Measurements from ENCODE around the gene TRAPPC12. TPM values are rescaled to one million over a fixed set of nuclear protein-coding genes. Genes with fewer than 3 reads are reported as not detected.

TRAPPC12 gene
- total RNA-seq, 2 donors from 2014 or later = 66.5 to 80.4 TPM

- DNase-seq (no peak), ATAC-seq (no peak)
- Mint-ChIP-seq H3K27me3 (no peaks in the 10 kb centered on the region), H3K4me1 (peaks cover 12% of the 10 kb centered on the region), H3K36me3 (ENCODE audit: low read depth) (peaks cover 5% of the 10 kb centered on the region), H3K27ac (no peak overlapping the region), H3K4me3 (no peak overlapping the region)
- no peaks in the 10 kb centered on the region for H3K9me3 ChIP-seq (ENCODE audit: control insufficient read depth, low read length, poor library complexity, severe bottlenecking)
Observed at GRCh38 chr2:3460156-3460555, 80.7 kb downstream of the TRAPPC12 start.

GRCh38 chr2:3460831-3461800 lies 81.6 kb downstream of the TRAPPC12 start:
- H3K9me3 ChIP-seq (ENCODE audit: control insufficient read depth, low read length, poor library complexity, severe bottlenecking) = no peaks in the 10 kb centered on the region
- H3K4me3 Mint-ChIP-seq = no peak overlapping the region
- H3K4me1 Mint-ChIP-seq = peaks cover 6% of the 10 kb centered on the region
- H3K36me3 Mint-ChIP-seq (ENCODE audit: low read depth) = peaks cover 5% of the 10 kb centered on the region
- H3K27me3 Mint-ChIP-seq = no peaks in the 10 kb centered on the region
- ATAC-seq (no peak), DNase-seq (no peak)
- H3K27ac Mint-ChIP-seq = peak overlapping the region; percentile 69

GRCh38 chr2:3461801-3462492 lies 82.5 kb downstream of the TRAPPC12 start:
- peak in 1 of 3 donors; percentile 22 for DNase-seq
- peaks cover 5% of the 10 kb centered on the region for H3K36me3 Mint-ChIP-seq (ENCODE audit: low read depth)
- H3K4me3 Mint-ChIP-seq = peak overlapping the region; percentile 25
- peak; percentile 85 for ATAC-seq
- peak overlapping the region; percentile 69 for H3K27ac Mint-ChIP-seq
- peaks cover 6% of the 10 kb centered on the region for H3K4me1 Mint-ChIP-seq
- H3K27me3 Mint-ChIP-seq = no peaks in the 10 kb centered on the region
- H3K9me3 ChIP-seq (ENCODE audit: control insufficient read depth, low read length, poor library complexity, severe bottlenecking) = no peaks in the 10 kb centered on the region

- no peak for DNase-seq
- Mint-ChIP-seq H3K27ac (no peak overlapping the region), H3K36me3 (ENCODE audit: low read depth) (peaks cover 5% of the 10 kb centered on the region), H3K27me3 (no peaks in the 10 kb centered on the region), H3K4me1 (peaks cover 6% of the 10 kb centered on the region), H3K4me3 (no peak overlapping the region)
- no peak for ATAC-seq
- H3K9me3 ChIP-seq (ENCODE audit: control insufficient read depth, low read length, poor library complexity, severe bottlenecking) = no peaks in the 10 kb centered on the region
Observed at GRCh38 chr2:3462493-3463104, 83.1 kb downstream of the TRAPPC12 start.

GRCh38 chr2:3463186-3463835 lies 83.8 kb downstream of the TRAPPC12 start:
- H3K4me3 Mint-ChIP-seq = no peak overlapping the region
- H3K36me3 Mint-ChIP-seq (ENCODE audit: low read depth) = peaks cover 4% of the 10 kb centered on the region
- H3K27ac Mint-ChIP-seq = no peak overlapping the region
- peaks cover 6% of the 10 kb centered on the region for H3K4me1 Mint-ChIP-seq
- H3K9me3 ChIP-seq (ENCODE audit: control insufficient read depth, low read length, poor library complexity, severe bottlenecking) = no peaks in the 10 kb centered on the region
- DNase-seq (no peak), ATAC-seq (no peak)
- H3K27me3 Mint-ChIP-seq = no peaks in the 10 kb centered on the region

GRCh38 chr2:3463944-3464343 lies 84.5 kb downstream of the TRAPPC12 start:
- ATAC-seq (no peak), DNase-seq (no peak)
- H3K36me3 Mint-ChIP-seq (ENCODE audit: low read depth) = peaks cover 5% of the 10 kb centered on the region
- H3K27ac Mint-ChIP-seq = no peak overlapping the region
- H3K9me3 ChIP-seq (ENCODE audit: control insufficient read depth, low read length, poor library complexity, severe bottlenecking) = no peaks in the 10 kb centered on the region
- peaks cover 6% of the 10 kb centered on the region for H3K4me1 Mint-ChIP-seq
- no peak overlapping the region for H3K4me3 Mint-ChIP-seq
- H3K27me3 Mint-ChIP-seq = no peaks in the 10 kb centered on the region

GRCh38 chr2:3464401-3465005 lies 85.0 kb downstream of the TRAPPC12 start:
- Mint-ChIP-seq H3K36me3 (ENCODE audit: low read depth) (peaks cover 5% of the 10 kb centered on the region), H3K4me3 (no peak overlapping the region), H3K4me1 (peaks cover 6% of the 10 kb centered on the region), H3K27ac (no peak overlapping the region), H3K27me3 (no peaks in the 10 kb centered on the region)
- no peak for ATAC-seq
- DNase-seq = no peak
- H3K9me3 ChIP-seq (ENCODE audit: control insufficient read depth, low read length, poor library complexity, severe bottlenecking) = no peaks in the 10 kb centered on the region

GRCh38 chr2:3465328-3465727 lies 85.8 kb downstream of the TRAPPC12 start:
- no peak for DNase-seq
- Mint-ChIP-seq H3K4me1 (peaks cover 9% of the 10 kb centered on the region), H3K4me3 (no peak overlapping the region), H3K27me3 (no peaks in the 10 kb centered on the region), H3K36me3 (ENCODE audit: low read depth) (peaks cover 8% of the 10 kb centered on the region), H3K27ac (peak overlapping the region; percentile 49)
- H3K9me3 ChIP-seq (ENCODE audit: control insufficient read depth, low read length, poor library complexity, severe bottlenecking) = no peaks in the 10 kb centered on the region
- no peak for ATAC-seq

- H3K4me3 Mint-ChIP-seq = no peak overlapping the region
- peaks cover 8% of the 10 kb centered on the region for H3K36me3 Mint-ChIP-seq (ENCODE audit: low read depth)
Observed at GRCh38 chr2:3465844-3466481, 86.5 kb downstream of the TRAPPC12 start.

GRCh38 chr2:3466482-3466863 lies 87.0 kb downstream of the TRAPPC12 start:
- H3K27me3 Mint-ChIP-seq = no peaks in the 10 kb centered on the region
- ATAC-seq = no peak
- no peak for DNase-seq
- H3K27ac Mint-ChIP-seq = no peak overlapping the region
- H3K9me3 ChIP-seq (ENCODE audit: control insufficient read depth, low read length, poor library complexity, severe bottlenecking) = no peaks in the 10 kb centered on the region
- peaks cover 7% of the 10 kb centered on the region for H3K4me1 Mint-ChIP-seq
- H3K4me3 Mint-ChIP-seq = no peak overlapping the region
- peaks cover 8% of the 10 kb centered on the region for H3K36me3 Mint-ChIP-seq (ENCODE audit: low read depth)

More at GRCh38 chr2:3465844-3466481, 86.5 kb downstream of the TRAPPC12 start:
- no peaks in the 10 kb centered on the region for H3K9me3 ChIP-seq (ENCODE audit: control insufficient read depth, low read length, poor library complexity, severe bottlenecking)
- peaks cover 9% of the 10 kb centered on the region for H3K4me1 Mint-ChIP-seq
- no peak for DNase-seq
- no peaks in the 10 kb centered on the region for H3K27me3 Mint-ChIP-seq
- ATAC-seq = no peak
- peak overlapping the region; percentile 49 for H3K27ac Mint-ChIP-seq

GRCh38 chr2:3466966-3467365 lies 87.5 kb downstream of the TRAPPC12 start:
- Mint-ChIP-seq H3K27ac (no peak overlapping the region), H3K4me3 (no peak overlapping the region), H3K4me1 (peaks cover 5% of the 10 kb centered on the region), H3K36me3 (ENCODE audit: low read depth) (peaks cover 8% of the 10 kb centered on the region), H3K27me3 (no peaks in the 10 kb centered on the region)
- no peaks in the 10 kb centered on the region for H3K9me3 ChIP-seq (ENCODE audit: control insufficient read depth, low read length, poor library complexity, severe bottlenecking)
- ATAC-seq (no peak), DNase-seq (no peak)

GRCh38 chr2:3467654-3468053 lies 88.2 kb downstream of the TRAPPC12 start:
- H3K36me3 Mint-ChIP-seq (ENCODE audit: low read depth) = peaks cover 8% of the 10 kb centered on the region
- no peak for DNase-seq
- H3K4me3 Mint-ChIP-seq = no peak overlapping the region
- H3K27me3 Mint-ChIP-seq = no peaks in the 10 kb centered on the region
- H3K9me3 ChIP-seq (ENCODE audit: control insufficient read depth, low read length, poor library complexity, severe bottlenecking) = no peaks in the 10 kb centered on the region
- ATAC-seq = no peak
- H3K27ac Mint-ChIP-seq = no peak overlapping the region
- peaks cover 6% of the 10 kb centered on the region for H3K4me1 Mint-ChIP-seq
